Lung (tissue), 12 donors: Measurements from ENCODE around the gene RBM39. TPM values are rescaled to one million over a fixed set of nuclear protein-coding genes. Genes with fewer than 3 reads are reported as not detected.

Experiments
- ATAC-seq: fragments of 200-7000 bp; cut with Tn5 transposase; one replicate; pipeline ENCODE4 v1.9.1; 2020; ENCODE audit warnings: moderate number of reproducible peaks; ENCODE audit not compliant: insufficient read depth, low FRiP score
- DNase-seq, 3 donors: peaks; one replicate each; pipeline ENCODE4 v3.0.0-alpha.2; 2013 to 2017
- H3K27ac ChIP-seq, 2 donors: one replicate each; pipeline ENCODE4 v1.5.1; 2013; ENCODE audit warnings: mild to moderate bottlenecking in 2 of 2, moderate library complexity in 2 of 2, control low read depth in 1 of 2, inconsistent platforms in 1 of 2, low read depth in 1 of 2, low read length in 1 of 2
- H3K27me3 ChIP-seq, 3 donors: one replicate each; pipeline ENCODE4 v1.5.1; 2013; ENCODE audit warnings: low read length in 2 of 3; ENCODE audit not compliant: control insufficient read depth in 3 of 3, insufficient read depth in 3 of 3
- H3K36me3 ChIP-seq, 4 donors: one replicate each; pipeline ENCODE4 v1.5.1; 2013; ENCODE audit warnings: low read length in 4 of 4, mild to moderate bottlenecking in 1 of 4, moderate library complexity in 1 of 4; ENCODE audit not compliant: control insufficient read depth in 4 of 4, insufficient read depth in 4 of 4
- H3K4me1 ChIP-seq, 5 donors: one replicate each; pipeline ENCODE4 v1.5.1; 2013; ENCODE audit warnings: low read length in 5 of 5, mild to moderate bottlenecking in 2 of 5, moderate library complexity in 1 of 5; ENCODE audit not compliant: control insufficient read depth in 5 of 5, insufficient read depth in 5 of 5
- H3K4me3 ChIP-seq: one replicate; pipeline ENCODE4 v1.5.1; 2013; ENCODE audit warnings: mild to moderate bottlenecking, control low read depth, moderate library complexity
- H3K9ac ChIP-seq, 2 donors: one replicate each; pipeline ENCODE4 v1.5.1; 2013; ENCODE audit warnings: low read length in 2 of 2, control low read depth in 1 of 2; ENCODE audit not compliant: insufficient read depth in 1 of 2
- H3K9me3 ChIP-seq, 4 donors: one replicate each; pipeline ENCODE4 v1.5.1; 2013; ENCODE audit warnings: low read length in 3 of 4, mild to moderate bottlenecking in 1 of 4, moderate library complexity in 1 of 4; ENCODE audit not compliant: control insufficient read depth in 4 of 4, insufficient read depth in 3 of 4
- WGBS, 2 donors: extraction: QIAGEN DNeasy Blood & Tissue Kit; methylation state at CpG; one replicate each; pipeline ENCODE4 v1.1.7; 2013; 5-methylcytosine and 5-hydroxymethylcytosine counted together
- polyA plus RNA-seq, 2 donors: library from polyadenylated mRNA; stranded (reverse); fragments of 200-250 nt; gene quantifications; one replicate each; pipeline ENCODE4 v1.2.1, GENCODE V29; 2013
- total RNA-seq, 2 donors: library from RNA; depleted of rRNA in 1 of 2; stranded (reverse); fragments of >200 nt in 1 of 2; gene quantifications; one replicate each; pipeline ENCODE4 v1.2.1, GENCODE V29; 2014 to 2021
- TF ChIP-seq, protein P1 (sequence below): IDR thresholded peaks from 2 replicates; pipeline ENCODE4 v1.5.1; 2012; ENCODE audit warnings: mild to moderate bottlenecking; ENCODE audit errors: control extremely low read depth, extremely low read depth
- donor health status: control.
- donor health status: control.
- donor health status: Bipolar disorder and iron deficiency.
- donor health status: healthy.
- donor health status: DM: yes; HTN: yes; CAD: no.

RBM39 gene
- total and polyA plus RNA-seq, 4 donors: 162 to 689 (median 356) TPM

DNA sequence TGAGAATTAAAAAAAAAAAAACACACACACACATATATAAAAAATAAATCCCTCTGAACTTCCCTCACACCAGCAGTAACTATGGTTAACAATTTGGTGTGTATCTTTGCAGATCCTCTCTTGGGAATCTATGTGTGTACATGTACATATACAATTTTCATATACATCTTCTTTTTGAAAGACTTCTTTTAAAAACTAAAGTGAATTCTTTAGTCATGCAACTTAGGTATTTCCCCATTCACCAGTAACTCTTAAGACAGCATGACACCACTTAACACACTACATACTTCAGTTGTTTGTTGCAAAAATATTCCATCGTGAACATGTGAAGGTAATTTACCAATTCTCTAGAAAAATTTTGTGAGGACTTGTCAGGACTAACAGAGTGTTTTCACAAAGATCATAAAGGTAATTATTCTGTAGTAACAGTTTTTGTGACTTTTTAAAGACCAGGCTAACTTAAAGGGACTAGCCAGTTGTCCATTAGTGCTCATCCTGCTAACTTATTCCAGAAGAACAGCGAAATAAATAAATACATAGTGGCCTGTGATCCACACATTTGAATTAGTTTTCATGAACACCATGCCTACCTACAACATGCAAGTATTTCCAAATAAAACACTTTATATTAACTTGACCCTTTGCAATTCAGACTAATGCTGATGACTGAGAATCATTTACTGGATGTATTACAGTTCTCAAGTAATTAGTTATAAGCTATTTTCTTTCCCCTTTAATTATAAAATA, 12.1 kb downstream of the RBM39 start:
- Histone ChIP-seq H3K36me3 (peaks cover 30 to 75% (median 51%) of the 10 kb centered on the region in 4 donors), H3K27me3 (no peaks in the 10 kb centered on the region), H3K4me3 (no peak overlapping the region), H3K9ac (no peak overlapping the region), H3K4me1 (peaks cover 0 to 19% (median 0%) of the 10 kb centered on the region in 5 donors), H3K9me3 (no peaks in the 10 kb centered on the region), H3K27ac (no peak overlapping the region)
- TF ChIP-seq, protein P1, sequence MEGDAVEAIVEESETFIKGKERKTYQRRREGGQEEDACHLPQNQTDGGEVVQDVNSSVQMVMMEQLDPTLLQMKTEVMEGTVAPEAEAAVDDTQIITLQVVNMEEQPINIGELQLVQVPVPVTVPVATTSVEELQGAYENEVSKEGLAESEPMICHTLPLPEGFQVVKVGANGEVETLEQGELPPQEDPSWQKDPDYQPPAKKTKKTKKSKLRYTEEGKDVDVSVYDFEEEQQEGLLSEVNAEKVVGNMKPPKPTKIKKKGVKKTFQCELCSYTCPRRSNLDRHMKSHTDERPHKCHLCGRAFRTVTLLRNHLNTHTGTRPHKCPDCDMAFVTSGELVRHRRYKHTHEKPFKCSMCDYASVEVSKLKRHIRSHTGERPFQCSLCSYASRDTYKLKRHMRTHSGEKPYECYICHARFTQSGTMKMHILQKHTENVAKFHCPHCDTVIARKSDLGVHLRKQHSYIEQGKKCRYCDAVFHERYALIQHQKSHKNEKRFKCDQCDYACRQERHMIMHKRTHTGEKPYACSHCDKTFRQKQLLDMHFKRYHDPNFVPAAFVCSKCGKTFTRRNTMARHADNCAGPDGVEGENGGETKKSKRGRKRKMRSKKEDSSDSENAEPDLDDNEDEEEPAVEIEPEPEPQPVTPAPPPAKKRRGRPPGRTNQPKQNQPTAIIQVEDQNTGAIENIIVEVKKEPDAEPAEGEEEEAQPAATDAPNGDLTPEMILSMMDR: no peak
- DNase-seq (no peak), ATAC-seq (no peak)
- WGBS, 2 donors: 83 to 86% methylated on average over 2 of the region's 2 CpGs

DNA sequence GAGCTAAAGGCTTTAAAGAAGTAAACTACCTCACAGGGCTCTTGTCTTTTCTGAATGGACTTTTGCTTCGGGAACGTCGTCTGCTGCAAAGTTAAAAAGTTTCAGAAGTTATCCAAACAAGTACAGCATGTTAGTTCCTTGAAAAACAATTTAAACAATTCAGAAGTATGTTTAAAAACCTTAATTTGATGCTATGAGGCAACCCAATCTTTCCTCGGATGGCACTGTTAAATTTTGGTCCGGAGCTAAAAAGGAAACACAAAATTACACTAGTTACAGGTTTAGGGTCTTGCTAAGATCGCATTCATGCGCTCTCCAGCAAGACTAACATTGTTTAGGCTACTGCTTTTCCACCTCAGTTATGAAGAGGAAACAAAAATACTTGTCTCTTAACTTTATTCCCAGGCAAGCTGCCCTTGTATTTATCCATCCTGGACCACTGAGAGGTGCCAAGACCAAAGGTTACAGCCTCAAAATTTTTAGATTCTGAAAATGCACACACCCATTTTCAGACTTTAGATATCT, 12.7 kb downstream of the RBM39 start:
- no peak for DNase-seq
- peaks cover 0 to 14% (median 0%) of the 10 kb centered on the region in 5 donors for H3K4me1 ChIP-seq
- H3K9me3 ChIP-seq: no peaks in the 10 kb centered on the region
- peaks cover 31 to 75% (median 51%) of the 10 kb centered on the region in 4 donors for H3K36me3 ChIP-seq
- no peak overlapping the region for H3K9ac ChIP-seq
- 83 to 91% methylated on average over 7 of the region's 7 CpGs for WGBS, 2 donors
- H3K4me3 ChIP-seq: no peak overlapping the region
- H3K27ac ChIP-seq: no peak overlapping the region
- ATAC-seq: no peak
- no peaks in the 10 kb centered on the region for H3K27me3 ChIP-seq
- TF ChIP-seq, protein P1: no peak

DNA sequence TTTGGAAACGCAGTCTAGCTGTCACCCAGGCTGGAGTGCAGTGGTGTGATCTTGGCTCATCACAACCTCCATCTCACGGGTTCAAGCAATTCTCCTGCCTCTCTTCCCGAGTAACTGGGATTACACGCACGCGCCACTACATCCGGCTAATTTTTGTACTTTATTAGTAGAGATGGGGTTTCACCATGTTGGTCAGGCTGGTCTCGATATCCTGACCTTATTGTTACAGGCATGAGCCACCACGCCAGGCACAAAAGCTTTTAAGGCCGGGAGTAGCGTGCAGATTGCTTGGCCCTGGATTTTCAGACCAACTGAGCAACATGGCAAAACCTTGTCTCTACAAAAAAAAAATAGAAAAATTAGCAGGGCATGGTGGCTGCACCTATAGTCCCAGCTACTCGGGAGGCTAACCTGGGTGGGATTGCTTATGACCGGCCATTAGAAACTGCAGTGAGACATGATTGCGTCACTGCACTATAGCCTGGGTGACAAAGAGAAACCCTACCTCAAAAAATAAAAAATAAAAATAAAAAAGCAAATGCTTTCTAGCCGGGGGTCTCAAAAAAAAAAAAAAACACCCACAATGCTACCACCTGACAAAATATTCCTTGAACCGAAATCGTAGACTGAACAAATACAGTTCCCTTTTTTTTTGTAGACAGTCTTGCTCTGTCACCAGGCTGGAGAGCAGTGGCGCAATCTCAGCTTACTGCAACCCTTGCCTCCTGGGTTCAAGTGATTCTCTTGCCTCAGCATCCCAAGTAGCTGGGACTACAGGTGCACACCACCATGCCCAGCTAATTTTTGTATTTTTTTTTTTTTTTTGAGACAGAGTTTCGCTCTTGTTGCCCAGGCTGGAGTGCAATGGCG, 15.0 kb downstream of the RBM39 start:
- Histone ChIP-seq H3K9me3 (no peaks in the 10 kb centered on the region), H3K9ac (no peak overlapping the region), H3K27ac (no peak overlapping the region), H3K36me3 (peaks cover 37 to 76% (median 49%) of the 10 kb centered on the region in 4 donors), H3K4me1 (peaks cover 0 to 7% (median 0%) of the 10 kb centered on the region in 5 donors), H3K27me3 (no peaks in the 10 kb centered on the region), H3K4me3 (no peak overlapping the region)
- WGBS, 2 donors: 86 to 93% methylated on average over 18 to 20 of the region's 20 CpGs
- DNase-seq (no peak), ATAC-seq (no peak)
- TF ChIP-seq, protein P1: no peak
